Adrenal gland (tissue), 12 donors: ENCODE measurements around the gene SYTL3. TPM values are rescaled to one million over a fixed set of nuclear protein-coding genes. Genes with fewer than 3 reads are reported as not detected.
A peak's percentile ranks its signal among the peaks of the same experiment; 100 is the strongest.

Source experiments
- DNase-seq, 7 donors: peaks; one replicate each; pipeline ENCODE4 v3.0.0-alpha.2; 2019 to 2020
- H3K27ac ChIP-seq, 5 donors: fragments of 200-600 bp; sonication (generic) in 4 of 5; 1 replicate in 3 of 5; 2 replicates in 2 of 5; pipeline versions ENCODE4 v1.5.1 to v1.8.0; 2016 to 2020; ENCODE audit warnings: mild to moderate bottlenecking in 1 of 5
- H3K27me3 ChIP-seq: fragments of 200-600 bp; 2 replicates; pipeline ENCODE4 v1.8.0; 2021
- H3K36me3 ChIP-seq, 2 donors: fragments of 200-600 bp; replicated peaks in 1 of 2; 1 replicate in 1 of 2; 2 replicates in 1 of 2; pipeline versions ENCODE4 v1.5.1 to v1.8.0; 2018 to 2022
- H3K4me1 ChIP-seq, 2 donors: fragments of 200-600 bp; replicated peaks in 1 of 2; 1 replicate in 1 of 2; 2 replicates in 1 of 2; pipeline versions ENCODE4 v1.5.1 to v1.8.0; 2018 to 2021
- H3K4me3 ChIP-seq, 4 donors: fragments of 200-600 bp; sonication (generic) in 3 of 4; one replicate each; pipeline ENCODE4 v1.5.1; 2016 to 2018
- H3K9me3 ChIP-seq, 3 donors: fragments of 200-600 bp; sonication (generic) in 1 of 3; replicated peaks in 1 of 3; 1 replicate in 2 of 3; 2 replicates in 1 of 3; pipeline versions ENCODE4 v1.5.1 to v1.8.0; 2016 to 2021
- CTCF ChIP-seq, 6 experiments: fragments of 450-650 bp in 4 of 6; fragments of 200-600 bp in 2 of 6; sonication (generic) in 1 of 6; IDR thresholded peaks; 1 replicate in 5 of 6; 2 replicates in 1 of 6; pipeline versions ENCODE4 v1.5.1 to v1.8.0; 2016 to 2021; ENCODE audit warnings: antibody characterized with exemption in 6 of 6, mild to moderate bottlenecking in 2 of 6, moderate library complexity in 1 of 6
- POLR2A ChIP-seq, 2 donors: fragments of 450-650 bp; IDR thresholded peaks; one replicate each; pipeline ENCODE4 v1.6.1; 2017; ENCODE audit warnings: antibody characterized with exemption in 2 of 2, mild to moderate bottlenecking in 2 of 2, moderate library complexity in 1 of 2
- WGBS, 4 donors: extraction: QIAGEN DNeasy Blood & Tissue Kit in 2 of 4; methylation state at CpG; one replicate each; pipeline versions ENCODE4 v1.1.5 to v1.1.7; 2013 to 2017; 5-methylcytosine and 5-hydroxymethylcytosine counted together
- intact Hi-C, 2 donors: fragments of 100-400 bp; cut with DNase I; formaldehyde crosslinking; loops; one replicate each; pipeline versions ENCODE4 v1.14.1 to v1.15.0; 2022 to 2023
- polyA plus RNA-seq, 3 donors: library from polyadenylated mRNA; stranded (reverse); fragments of 200-250 nt in 2 of 3; fragments of 350-450 nt in 1 of 3; fragmentation: Illumina TruSeq in 1 of 3; extraction: RNeasy Lipid Tissue Mini Kit (QIAGEN cat#74804) in 1 of 3; gene quantifications; one replicate each; pipeline ENCODE4 v1.2.3, GENCODE V29; 2013 to 2014
- total RNA-seq, 9 donors: library from RNA; depleted of rRNA in 4 of 9; stranded (reverse); fragments of >200 nt in 4 of 9; fragments of 120-200 nt in 1 of 9; fragmentation: NEBNext Ultra II Directional in 1 of 9; extraction: Animal tissue kit (Norgen Biotek cat#: 25700) in 1 of 9; gene quantifications; one replicate each; pipeline versions ENCODE4 v1.1.0 to v1.2.4, GENCODE V29; 2013 to 2023
- donor health status: healthy with polysubstance abuse.
- donor health status: Bipolar disorder and iron deficiency.
- donor health status: DM: yes; HTN: yes; CAD: no.
- donor health status: DM: no; HTN: no; CAD: no.
- donor health status: DM: no; HTN: no; CAD: no.
- donor health status: DM: yes; HTN: yes; CAD: no.

SYTL3 gene
- total and polyA plus RNA-seq, 12 donors: 0.94 to 3.9 (median 2.1) TPM

- peak in 1 of 7 donors; percentile 47 for DNase-seq
- H3K27ac ChIP-seq: no peak overlapping the region
- H3K9me3 ChIP-seq: no peaks in the 10 kb centered on the region
- H3K4me3 ChIP-seq: no peak overlapping the region
- H3K27me3 ChIP-seq: no peaks in the 10 kb centered on the region
- TF ChIP-seq CTCF (IDR thresholded peaks at IDR 0.05): no peak
- TF ChIP-seq POLR2A (IDR thresholded peaks at IDR 0.05): no peak
- 88 to 93% (median 90%) methylated on average over 13 to 25 of the region's 25 CpGs for WGBS, 4 donors
- intact Hi-C loops: no loop called here
- H3K4me1 ChIP-seq: peaks cover 0 to 4% of the 10 kb centered on the region in 2 donors
- no peaks in the 10 kb centered on the region for H3K36me3 ChIP-seq
Measured at GRCh38 chr6:158756977-158757752, 107.3 kb downstream of the SYTL3 start.

- Histone ChIP-seq H3K9me3 (no peaks in the 10 kb centered on the region), H3K27ac (no peak overlapping the region), H3K36me3 (no peaks in the 10 kb centered on the region), H3K27me3 (no peaks in the 10 kb centered on the region), H3K4me1 (peaks cover 0 to 2% of the 10 kb centered on the region in 2 donors), H3K4me3 (no peak overlapping the region)
- TF ChIP-seq CTCF (IDR thresholded peaks at IDR 0.05): no peak
- intact Hi-C loops: no loop called here
- WGBS, 4 donors: 82 to 92% (median 88%) methylated on average over 9 of the region's 9 CpGs
- DNase-seq: peak in 1 of 7 donors; percentile 41
Measured at GRCh38 chr6:158757753-158758090, 107.9 kb downstream of the SYTL3 start.

- WGBS, 4 donors: 74 to 83% (median 77%) methylated on average over 8 to 9 of the region's 9 CpGs
- peak in 1 of 7 donors; percentile 67 for DNase-seq
- TF ChIP-seq POLR2A (IDR thresholded peaks at IDR 0.05) (no peak), CTCF (IDR thresholded peaks at IDR 0.05) (no peak)
- intact Hi-C loops: no loop called here
- Histone ChIP-seq H3K4me1 (peaks cover 6 to 9% of the 10 kb centered on the region in 2 donors), H3K36me3 (no peaks in the 10 kb centered on the region), H3K4me3 (no peak overlapping the region), H3K27ac (no peak overlapping the region), H3K27me3 (no peaks in the 10 kb centered on the region), H3K9me3 (no peaks in the 10 kb centered on the region)
Measured at GRCh38 chr6:158758451-158758860, 108.6 kb downstream of the SYTL3 start.

GRCh38 chr6:158758941-158759479, 109.2 kb downstream of the SYTL3 start:
- Histone ChIP-seq H3K27me3 (no peaks in the 10 kb centered on the region), H3K4me3 (no peak overlapping the region), H3K27ac (no peak overlapping the region), H3K9me3 (no peaks in the 10 kb centered on the region), H3K36me3 (peaks cover 0 to 3% of the 10 kb centered on the region in 2 donors), H3K4me1 (peaks cover 10 to 12% of the 10 kb centered on the region in 2 donors)
- TF ChIP-seq CTCF (IDR thresholded peaks at IDR 0.05) (no peak), POLR2A (IDR thresholded peaks at IDR 0.05) (no peak)
- 93 to 98% (median 96%) methylated on average over 6 to 18 of the region's 18 CpGs for WGBS, 4 donors
- peak in 1 of 7 donors; percentile 43 for DNase-seq
- intact Hi-C loops: no loop called here
